ENCODE results near the gene TSKU.
"Not testable (repeated sequence)": the region's sequence is repeated elsewhere in the genome, so short reads cannot be mapped to it uniquely, and the experiment has no call there.

Gene TSKU

DNA sequence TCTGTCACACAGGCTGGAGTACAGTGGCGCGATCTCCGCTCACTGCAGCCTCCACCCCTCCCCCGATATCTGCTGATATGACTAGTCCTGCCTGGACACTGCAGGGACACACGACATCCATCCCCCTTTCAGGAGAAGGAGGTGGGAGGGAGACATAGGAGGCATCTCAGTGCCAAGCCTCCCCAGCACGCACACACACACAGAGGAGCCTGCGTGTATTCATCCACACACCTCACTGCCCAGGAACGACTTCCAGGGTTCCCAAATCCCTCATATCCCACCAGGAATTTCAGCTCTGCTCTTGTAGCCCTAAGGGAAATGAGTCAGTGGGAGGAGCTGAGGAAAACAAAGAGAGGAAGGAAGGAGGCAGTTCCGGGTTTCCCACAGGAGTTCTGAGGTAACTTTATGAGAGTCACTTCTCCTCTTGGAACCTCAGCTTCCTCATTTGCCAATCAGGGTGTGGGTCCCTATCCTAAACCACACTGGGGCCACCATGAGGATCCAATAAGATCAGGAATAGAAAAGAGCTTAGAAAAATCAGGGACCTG lies 40.4 kb downstream of the TSKU start:
- peak; percentile 40 for DNase-seq (ENCODE audit: low spot score)

DNA sequence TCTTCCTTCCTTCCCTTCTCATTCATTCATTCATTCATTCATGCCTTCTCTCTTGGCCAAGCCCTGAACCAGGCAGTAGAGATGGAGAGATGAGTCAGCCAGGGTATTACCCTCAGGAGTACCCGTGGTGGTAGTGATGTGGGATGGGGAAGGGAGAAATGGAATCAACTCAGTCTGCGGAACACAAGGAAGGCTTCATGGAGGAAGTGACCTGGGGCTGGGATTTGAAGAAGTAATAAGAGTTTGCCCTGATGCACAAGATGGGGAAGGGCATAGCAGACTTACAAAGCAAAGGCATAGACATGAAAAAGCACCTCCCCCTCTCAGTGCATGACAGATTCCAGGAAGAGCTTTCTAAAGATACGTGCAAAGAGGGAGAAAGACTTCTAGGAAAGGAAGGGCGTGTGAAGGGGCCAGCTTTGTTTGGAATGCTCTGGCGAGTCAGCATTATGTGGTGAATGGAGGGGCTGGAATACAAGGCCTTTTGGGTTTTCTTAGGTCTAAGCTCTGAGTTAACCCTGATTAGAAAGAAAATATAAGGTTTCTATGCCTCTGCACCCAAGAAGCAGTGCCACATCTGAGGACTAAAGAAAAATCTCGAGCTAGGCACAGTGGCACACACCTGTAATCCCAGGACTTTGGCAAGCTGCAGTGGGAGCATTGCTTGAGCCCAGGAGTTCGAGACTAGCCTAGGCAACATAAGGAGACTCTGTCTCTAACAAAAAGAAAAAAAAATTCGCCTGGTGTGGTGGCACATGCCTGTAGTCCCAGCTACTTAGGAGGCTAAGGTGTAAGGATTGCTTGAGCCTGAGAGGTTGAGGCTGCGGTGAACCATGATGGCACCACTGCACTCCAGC lies 41.2 kb downstream of the TSKU start:
- DNase-seq (ENCODE audit: low spot score): no peak

DNA sequence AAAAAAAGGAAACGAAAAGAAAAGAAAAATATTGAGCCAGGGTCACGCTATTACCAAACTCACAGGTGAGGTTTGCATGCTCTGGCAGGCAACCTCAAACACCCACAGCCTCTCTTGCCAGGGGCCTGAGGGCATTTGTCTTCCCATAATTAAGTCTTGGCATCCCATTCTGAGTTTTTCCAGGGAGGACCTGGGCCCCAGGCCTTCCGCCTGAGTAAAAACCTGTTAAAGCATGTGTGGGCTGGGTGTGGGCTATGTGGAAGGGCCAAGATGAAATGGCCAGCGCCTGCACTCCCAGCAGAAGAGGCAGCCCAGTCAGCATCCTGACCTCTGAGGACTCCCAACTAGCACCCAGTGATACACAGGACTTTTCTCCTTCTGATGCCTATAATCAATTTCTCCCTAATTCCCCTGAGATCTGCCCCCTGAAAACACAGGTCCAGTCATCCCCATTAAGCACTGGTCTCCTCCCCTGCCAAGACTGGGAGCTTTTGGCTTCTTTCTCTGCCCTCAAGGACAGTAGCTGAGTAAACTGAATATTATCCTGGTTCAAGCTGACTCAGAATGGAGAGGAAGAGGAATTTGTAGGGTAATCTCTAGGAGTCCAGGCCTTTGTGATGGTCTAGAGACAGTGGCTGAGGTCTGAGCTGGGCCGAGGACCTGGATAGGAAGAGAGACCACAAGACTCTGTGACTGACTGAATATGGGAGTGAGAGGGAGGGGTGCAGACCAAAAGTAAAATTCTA lies 42.0 kb downstream of the TSKU start:
- no peak for DNase-seq (ENCODE audit: low spot score)

DNA sequence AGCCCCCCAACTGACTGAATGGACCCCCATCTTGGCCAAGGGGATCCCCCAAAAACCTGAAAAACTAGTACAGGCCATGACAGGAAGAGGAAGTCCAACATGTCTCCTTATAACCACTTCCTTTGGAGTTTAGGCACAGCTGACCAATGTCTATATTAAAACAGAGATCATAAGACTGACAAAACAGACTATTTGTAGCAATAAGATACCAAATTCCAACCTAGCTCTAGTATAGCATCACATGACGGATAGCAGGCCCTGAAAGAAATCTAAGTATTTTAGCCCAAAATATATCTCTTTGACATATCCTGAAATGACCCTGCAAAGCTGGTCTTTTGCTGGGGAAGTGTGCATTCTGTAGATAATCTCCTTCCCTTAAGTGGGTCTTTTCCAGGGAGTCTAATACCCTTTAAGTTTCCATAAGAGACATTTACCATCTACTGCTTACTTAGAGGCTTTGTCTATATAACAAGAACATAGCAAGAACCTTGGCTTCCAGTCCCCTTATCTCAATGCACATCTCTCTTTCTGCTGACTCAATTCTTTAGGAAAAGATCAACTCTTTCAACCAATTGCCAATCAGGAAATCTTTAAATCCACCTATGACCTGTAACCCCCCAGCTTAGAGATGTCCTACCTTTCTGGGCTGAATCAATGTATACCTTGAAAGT lies 42.7 kb downstream of the TSKU start:
- no peak for DNase-seq (ENCODE audit: low spot score)

DNA sequence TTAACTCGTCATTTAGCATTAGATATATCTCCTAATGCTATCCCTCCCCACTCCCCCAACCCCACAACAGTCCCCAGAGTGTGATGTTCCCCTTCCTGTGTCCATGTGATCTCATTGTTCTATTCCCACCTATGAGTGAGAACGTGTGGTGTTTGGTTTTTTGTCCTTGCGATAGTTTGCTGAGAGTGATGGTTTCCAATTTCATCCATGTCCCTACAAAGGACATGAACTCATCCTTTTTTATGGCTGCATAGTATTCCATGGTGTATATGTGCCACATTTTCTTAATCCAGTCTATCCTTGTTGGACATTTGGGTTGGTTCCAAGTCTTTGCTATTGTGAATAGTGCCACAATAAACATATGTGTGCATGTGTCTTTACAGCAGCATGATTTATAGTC lies 43.4 kb downstream of the TSKU start:
- DNase-seq (ENCODE audit: low spot score): not testable (repeated sequence)

DNA sequence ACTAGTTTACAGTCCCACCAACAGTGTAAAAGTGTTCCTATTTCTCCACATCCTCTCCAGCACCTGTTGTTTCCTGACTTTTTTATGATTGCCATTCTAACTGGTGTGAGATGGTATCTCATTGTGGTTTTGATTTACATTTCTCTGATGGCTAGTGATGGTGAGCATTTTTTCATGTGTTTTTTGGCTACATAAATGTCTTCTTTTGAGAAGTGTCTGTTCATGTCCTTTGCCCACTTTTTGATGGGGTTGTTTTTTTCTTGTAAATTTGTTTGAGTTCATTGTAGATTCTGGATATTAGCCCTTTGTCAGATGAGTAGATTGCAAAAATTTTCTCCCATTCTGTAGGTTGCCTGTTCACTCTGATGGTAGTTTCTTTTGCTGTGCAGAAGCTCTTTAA lies 43.8 kb downstream of the TSKU start:
- not testable (repeated sequence) for DNase-seq (ENCODE audit: low spot score)

DNA sequence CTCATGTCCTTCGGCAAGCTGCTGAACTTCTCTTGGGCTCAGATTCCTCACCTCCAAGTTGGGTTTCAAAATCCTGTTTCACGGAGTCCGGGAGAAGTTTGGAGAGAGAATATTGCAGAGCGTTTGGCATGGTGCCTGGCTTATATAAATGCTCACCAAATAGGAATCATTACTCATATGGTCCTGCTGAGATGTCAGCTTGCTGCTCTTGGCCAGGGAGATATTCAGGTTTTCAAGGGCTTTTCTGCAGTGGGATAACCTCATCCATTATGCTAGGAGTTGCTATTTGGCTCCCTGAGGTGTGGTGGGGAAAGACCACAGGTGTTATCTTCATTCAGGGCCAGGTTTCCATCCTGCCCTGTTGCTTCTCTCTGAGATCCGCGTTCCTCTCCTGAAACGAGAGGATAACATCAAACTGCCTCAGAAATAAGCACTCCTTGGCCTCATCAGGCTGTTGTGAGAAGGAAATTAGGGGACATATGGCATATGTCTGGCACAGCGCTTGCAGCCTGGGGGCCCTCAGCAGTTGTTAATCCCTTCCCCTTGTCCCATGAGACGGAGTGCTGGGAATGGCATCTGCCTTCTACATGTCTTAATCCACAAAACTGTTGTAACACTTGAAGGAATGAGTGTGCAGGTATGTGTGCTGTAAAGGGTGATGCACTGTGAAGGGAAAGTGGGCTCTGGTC lies 47.6 kb downstream of the TSKU start:
- DNase-seq (ENCODE audit: low spot score): peak; percentile 42

DNA sequence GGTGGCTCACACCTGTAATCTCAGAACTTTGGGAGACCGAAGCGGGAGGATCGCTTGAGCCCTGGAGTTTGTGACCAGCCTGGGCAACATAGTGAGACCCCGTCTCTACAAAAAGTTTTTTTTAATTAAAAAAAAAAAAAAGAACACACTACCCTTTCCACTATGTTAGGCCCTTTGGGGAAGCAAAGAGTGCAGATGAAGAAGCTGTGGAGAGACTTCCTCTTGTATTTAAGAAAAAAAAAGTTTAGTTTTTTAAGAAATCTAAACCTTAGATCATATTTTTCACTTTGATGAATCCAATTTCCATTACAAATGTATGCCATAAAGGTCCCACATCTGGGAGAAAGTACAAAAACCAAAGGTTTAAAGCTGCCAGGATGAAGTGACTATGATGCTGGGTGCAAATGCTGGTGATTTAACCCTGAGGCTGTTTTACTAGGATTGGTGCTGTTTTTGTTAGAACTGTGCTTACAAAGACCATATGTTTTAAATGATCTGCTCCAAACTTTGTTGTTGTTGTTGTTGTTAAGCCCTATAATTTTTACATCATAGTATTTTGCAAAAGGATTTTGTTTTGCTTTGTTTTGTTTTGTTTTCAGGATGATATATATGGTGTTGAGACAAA lies 48.6 kb downstream of the TSKU start:
- DNase-seq (ENCODE audit: low spot score): no peak

DNA sequence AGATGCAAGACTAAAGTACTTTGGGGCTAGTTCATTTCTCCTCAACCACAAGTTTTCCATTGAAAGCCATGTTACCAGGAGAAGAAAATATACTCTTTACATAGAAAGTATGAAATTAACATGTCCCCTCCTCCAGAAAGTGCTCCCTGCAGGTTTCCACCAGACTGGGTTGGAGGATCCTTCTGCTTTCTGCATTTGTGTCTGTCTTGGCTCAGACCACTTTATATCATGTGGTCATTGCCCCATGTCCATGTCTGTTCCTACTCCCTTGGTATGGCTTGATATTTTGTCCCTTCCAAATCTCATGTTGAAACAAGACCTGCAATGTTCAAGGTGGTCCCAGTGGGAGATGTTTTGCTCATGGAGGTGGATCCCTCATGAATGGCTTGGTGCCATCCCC lies 49.2 kb downstream of the TSKU start:
- no peak for DNase-seq (ENCODE audit: low spot score)

DNA sequence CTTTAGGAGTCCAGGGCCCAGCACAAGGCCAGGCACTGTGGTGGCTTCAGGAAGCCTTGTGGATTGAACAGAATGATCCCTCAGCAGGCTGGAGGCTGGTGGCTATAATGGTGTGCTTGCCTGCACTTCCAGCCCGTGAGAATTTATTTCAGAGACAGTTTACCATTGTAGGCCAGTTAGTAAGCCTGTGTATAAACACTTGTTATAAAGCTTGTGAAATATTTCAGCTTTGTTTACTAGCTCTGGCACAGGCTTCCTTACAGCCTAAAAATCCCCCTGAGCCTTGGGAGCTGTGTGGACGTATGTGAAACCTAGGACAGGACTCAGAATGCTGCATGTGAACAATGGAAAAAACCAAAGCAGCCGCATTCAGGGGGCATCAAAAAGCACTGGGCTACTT lies 51.0 kb downstream of the TSKU start:
- no peak for DNase-seq (ENCODE audit: low spot score)

DNA sequence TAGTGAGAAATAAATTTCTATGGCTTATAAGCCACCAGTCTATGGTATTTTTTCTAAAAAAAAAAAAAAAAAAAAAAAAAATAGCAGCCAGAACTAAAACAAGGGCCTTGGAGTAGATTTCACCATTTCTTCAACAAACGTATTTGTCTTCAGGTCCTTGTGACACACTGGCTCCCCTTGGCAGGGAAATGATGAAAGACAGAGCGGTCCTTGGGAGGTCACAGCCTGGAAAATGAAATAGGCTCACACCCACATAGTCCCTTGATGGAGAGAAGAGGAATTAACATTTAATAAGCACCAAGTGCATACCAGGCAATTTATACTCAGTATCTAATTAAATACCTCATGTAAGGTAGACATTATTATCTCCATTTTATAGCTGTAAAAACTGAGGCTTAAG lies 51.9 kb downstream of the TSKU start:
- DNase-seq (ENCODE audit: low spot score): no peak

DNA sequence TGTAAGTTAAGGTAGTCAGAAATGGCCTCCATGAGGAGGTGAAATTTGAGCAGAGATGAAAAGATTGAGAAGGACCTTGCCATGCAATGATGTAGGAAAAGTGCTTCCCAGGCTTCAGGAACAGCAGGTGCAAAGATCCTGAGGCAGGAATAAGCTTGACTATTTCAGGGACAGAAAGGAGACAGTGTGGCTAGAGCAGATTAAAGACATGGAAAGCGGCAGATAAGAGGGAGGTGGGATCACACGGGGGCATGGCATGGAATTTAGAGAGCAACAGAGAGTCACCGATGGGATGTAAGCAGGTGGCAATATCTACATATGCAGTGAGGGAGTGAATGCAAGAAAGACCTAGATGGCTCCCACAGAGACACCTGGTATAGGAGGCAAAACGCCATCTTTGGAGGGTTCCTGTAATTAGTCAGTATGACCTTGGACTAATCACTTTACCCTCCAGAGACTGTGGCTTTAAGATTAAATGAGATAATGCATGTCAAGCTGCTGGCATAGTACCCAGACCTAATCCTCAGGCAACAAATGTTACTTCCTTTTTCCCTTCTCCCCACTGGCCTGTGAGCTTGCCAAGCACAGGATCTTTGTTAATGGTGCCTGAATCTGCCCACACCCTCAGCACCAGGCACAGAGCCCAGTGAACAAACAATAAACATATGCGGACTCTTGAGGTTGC lies 52.9 kb downstream of the TSKU start:
- no peak for DNase-seq (ENCODE audit: low spot score)

DNA sequence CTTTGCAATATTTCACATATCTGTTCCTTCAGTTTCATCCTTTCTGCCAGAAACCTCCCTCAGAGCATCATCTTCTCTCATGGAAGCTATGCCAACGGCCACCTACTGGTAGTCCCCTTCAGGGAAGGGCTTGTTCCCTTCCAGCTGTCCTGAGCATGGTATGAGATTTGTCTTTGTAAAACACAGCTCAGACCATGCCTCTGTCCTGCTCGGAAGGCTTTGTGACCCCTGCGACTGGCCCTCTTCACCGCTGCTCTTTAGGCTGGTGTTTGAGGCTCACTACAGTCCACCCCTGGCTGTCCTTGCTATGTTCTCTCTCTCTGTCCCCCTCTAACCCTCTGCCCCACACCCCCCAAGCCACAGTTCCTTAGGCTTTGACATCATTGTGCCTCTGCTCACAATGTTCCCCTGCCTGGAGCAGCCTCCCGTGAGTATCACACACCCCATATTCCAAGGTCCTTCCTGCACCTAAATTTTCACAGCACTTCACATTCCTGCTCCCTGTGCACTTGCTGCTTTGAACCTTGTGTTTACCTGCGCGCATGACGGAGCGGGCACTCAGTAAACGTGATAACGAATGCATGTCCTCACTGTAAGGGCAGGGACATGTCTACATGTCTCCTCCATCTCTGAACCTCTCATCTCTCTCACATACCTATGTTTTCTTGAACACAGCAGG lies 53.6 kb downstream of the TSKU start:
- DNase-seq (ENCODE audit: low spot score): no peak

DNA sequence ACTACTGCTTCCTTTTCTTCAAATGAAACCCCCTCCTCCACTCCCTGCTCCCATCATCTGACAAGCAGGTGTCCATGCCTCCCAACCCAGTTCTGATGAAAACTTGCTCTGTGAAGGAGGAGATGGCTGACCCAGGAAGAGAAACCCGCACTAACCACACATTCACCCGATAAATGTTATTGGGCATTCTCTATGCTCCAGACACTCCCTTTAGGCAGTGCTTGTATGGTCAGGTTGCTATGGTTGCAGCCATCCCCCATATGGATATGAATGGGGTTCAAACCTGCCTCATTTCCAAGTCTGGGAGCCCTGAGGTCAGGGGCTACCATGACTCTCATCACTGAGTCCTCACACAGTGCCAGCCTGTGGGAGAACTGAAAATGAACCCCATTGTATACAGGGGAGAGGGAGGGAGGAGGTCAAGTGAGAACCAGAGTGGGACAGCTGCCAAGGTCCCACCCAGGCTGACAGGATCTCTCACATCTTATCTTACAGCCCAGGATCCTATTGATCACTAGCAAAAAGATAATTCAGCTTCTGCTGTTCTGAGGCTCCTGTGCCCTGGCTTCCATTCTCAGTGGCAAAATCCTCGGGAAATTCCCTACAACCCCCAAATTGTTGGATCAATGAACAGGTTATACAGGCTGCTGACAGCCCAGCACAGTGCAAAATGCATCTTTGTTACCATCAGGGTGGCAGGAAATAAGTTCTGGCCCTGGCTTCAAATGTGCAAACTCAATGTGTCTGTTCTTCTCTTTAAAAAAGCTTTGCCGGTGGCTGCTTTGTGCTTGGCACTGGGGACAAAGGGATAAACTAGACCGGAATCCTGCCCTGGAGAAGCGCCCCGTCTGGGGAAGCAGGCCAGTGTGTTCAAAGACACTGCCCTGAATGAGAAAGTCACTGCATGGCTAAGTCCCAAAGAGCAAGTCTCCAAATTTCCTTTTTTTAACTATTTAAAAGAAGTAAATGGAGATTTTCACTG lies 54.8 kb downstream of the TSKU start:
- DNase-seq (ENCODE audit: low spot score): no peak

DNA sequence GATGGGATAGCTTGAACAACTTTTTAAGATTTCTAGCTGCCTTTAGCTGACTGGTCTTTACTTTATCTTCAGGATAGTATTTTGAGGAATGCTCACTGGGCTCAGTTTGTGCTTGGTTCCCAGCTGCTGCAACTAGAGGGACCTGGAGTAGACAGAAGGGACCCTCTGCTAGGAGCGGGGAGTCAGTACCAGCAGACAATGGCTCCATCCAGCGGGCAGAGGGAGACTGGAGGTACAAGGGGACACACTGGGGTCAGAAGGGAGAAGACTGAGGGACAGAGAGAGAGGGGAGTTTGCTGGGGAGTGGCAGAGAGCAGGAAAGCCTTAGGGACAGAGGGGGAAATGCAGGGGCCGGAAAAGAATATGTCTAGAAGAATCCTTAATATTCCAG lies 55.5 kb downstream of the TSKU start:
- DNase-seq (ENCODE audit: low spot score): peak; percentile 70

DNA sequence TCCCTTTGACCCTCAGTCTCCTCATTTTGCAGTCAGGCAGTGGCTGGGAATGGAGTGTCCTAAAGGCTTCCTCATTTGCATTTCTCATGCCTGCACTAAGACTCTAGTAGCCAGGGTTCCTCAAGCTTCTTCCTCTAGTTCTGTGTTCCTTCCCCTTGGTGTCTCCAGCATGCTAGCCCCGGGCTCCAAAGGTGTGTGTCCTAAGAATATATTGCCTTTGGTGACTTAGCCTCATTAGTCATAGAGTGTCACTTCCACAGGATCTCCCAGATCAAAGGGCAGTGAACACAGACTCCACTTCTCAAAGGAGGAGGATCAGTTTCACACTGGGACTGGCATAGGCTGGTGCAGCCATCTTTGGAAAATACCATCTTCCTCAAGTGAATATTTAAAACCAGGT lies 56.2 kb downstream of the TSKU start:
- no peak for DNase-seq (ENCODE audit: low spot score)

DNA sequence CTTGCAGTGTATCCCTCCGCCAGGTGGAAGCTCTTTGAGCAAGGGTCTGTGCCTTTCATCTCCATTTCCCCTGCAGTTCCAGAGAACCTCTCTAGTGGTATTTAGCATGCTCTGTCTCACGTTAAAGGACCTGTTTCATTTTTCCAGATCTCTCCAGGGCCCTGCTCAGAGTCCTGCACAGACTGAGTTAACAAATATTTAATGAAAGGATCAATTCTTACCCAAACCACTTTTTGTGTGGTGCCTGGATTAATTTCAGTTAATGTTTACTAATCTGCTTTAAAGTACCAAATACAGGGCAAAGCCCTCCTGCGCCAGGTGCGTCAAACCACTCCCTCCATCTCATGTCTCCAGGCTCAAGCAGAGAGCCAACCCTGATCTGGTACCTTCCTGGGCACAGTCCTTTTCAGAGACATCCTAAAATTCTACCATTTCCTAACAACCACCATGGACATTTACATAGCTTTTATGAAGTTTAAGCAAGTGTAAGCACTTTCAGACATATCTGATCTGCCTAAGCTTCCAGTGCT lies 58.8 kb downstream of the TSKU start:
- DNase-seq (ENCODE audit: low spot score): no peak

DNA sequence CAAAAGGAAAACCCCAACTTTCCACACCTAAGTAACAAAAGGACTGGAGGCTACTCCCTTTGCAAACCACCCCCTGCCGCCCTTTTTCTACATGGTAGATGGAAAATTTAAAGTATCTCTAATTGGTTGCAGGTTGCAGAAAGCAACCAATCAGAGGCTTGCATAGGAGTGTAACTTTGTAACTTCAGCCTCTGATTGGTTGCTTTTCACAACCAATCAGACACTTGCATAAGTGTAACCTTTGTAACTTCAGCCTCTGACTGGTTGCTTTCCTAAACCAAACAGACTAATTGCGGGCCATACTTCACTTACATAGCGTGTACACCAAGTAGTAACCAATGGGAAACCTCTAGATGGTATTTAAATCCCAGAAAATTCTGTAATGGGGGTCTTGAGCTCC lies 60.8 kb downstream of the TSKU start:
- DNase-seq (ENCODE audit: low spot score): no peak

Data from SK-N-DZ (cell line).